Measurements from ENCODE around the gene SHOC2. TPM values are rescaled to one million over a fixed set of nuclear protein-coding genes. Genes with fewer than 3 reads are reported as not detected.

Gene SHOC2
- polyA plus RNA-seq, 1 of the 3 experiments (the other 2 are of a cell fraction) = 6.9 TPM

- DNase-seq = no peak
- 69% methylated on average over 2 of the region's 2 CpGs for WGBS (ENCODE audit: low lambda C conversion rate)
- no peaks in the 10 kb centered on the region for H3K9me2 ChIP-seq
- no peaks in the 10 kb centered on the region for H3K9me3 ChIP-seq
- no peak overlapping the region for H3K9ac ChIP-seq
- H3K4me1 ChIP-seq (ENCODE audit: control insufficient read depth in 1 of 2, insufficient read depth in 2 of 2, low read depth in 1 of 2, low read length in 1 of 2) = no peaks in the 10 kb centered on the region
- no peaks in the 10 kb centered on the region for H3K27me3 ChIP-seq (ENCODE audit: insufficient read depth)
- ChIA-PET CTCF (no interaction called here), POLR2A (no interaction called here)
- H3F3A ChIP-seq (replicated peaks; ENCODE audit: insufficient read depth) = peaks cover under 1% of the 10 kb centered on the region
- peaks cover 22% of the 10 kb centered on the region; the same call in 1 of the 2 replicates for H4K20me1 ChIP-seq (ENCODE audit: insufficient read depth)
- no peak overlapping the region for H3K4me3 ChIP-seq (ENCODE audit: low read depth in 2 of 2, low read length in 1 of 2)
- TF ChIP-seq GABPA (IDR thresholded peaks at IDR 0.05; ENCODE audit: low read depth) (no peak), NRF1 (IDR thresholded peaks at IDR 0.05; ENCODE audit: low read depth, low read length) (no peak), FOSL2 (IDR thresholded peaks at IDR 0.05; ENCODE audit: borderline replicate concordance, low read depth) (no peak), TAF1 (IDR thresholded peaks at IDR 0.05; ENCODE audit: borderline replicate concordance, low read depth, low read length) (no peak), EP300 (IDR thresholded peaks at IDR 0.05; ENCODE audit: borderline replicate concordance in 1 of 2, low read depth in 1 of 2, low read length in 1 of 2) (no peak), TEAD4 (IDR thresholded peaks at IDR 0.05; ENCODE audit: borderline replicate concordance, insufficient read depth) (no peak), RXRA (IDR thresholded peaks at IDR 0.05; ENCODE audit: borderline replicate concordance, low read depth) (no peak), CHD2 (IDR thresholded peaks at IDR 0.05; ENCODE audit: low read length, partially characterized antibody) (no peak), PBX3 (IDR thresholded peaks at IDR 0.05) (no peak), CTCF (IDR thresholded peaks at IDR 0.05) (no peak), RCOR1 (IDR thresholded peaks at IDR 0.05; ENCODE audit: low read length) (no peak), FOXM1 (IDR thresholded peaks at IDR 0.05; ENCODE audit: low read depth) (no peak), SIN3A (IDR thresholded peaks at IDR 0.05; ENCODE audit: borderline replicate concordance, low read depth, low read length) (no peak), IRF3 (IDR thresholded peaks at IDR 0.05; ENCODE audit: low read depth, low read length) (no peak), EZH2phosphoT487 (IDR thresholded peaks at IDR 0.05; ENCODE audit: borderline replicate concordance, low read depth) (no peak), USF1 (IDR thresholded peaks at IDR 0.05; ENCODE audit: borderline replicate concordance, low read depth) (no peak), MEF2A (IDR thresholded peaks at IDR 0.05; ENCODE audit: borderline replicate concordance, low read depth) (no peak), REST (IDR thresholded peaks at IDR 0.05; ENCODE audit: low read depth, low read length) (no peak), NFIC (IDR thresholded peaks at IDR 0.05; ENCODE audit: borderline replicate concordance) (no peak), RFX5 (IDR thresholded peaks at IDR 0.05; ENCODE audit: low read length) (no peak)
- no peak overlapping the region for H3K27ac ChIP-seq (ENCODE audit: low read depth in 2 of 2, low read length in 1 of 2)
- no peak overlapping the region for H3K4me2 ChIP-seq
- peaks cover 4 to 26% of the 10 kb centered on the region in 2 experiments for H3K36me3 ChIP-seq (replicated peaks in 1 of 2; ENCODE audit: control insufficient read depth in 1 of 2, insufficient read depth in 2 of 2, low read length in 1 of 2)
- no peak overlapping the region for H2AFZ ChIP-seq (ENCODE audit: low read depth)
- peaks cover 91% of the 10 kb centered on the region for H3K79me2 ChIP-seq (ENCODE audit: insufficient read depth)
Measured at GRCh38 chr10:110977662-110978061, 58.3 kb downstream of the SHOC2 start.

Measured in SK-N-SH (cell line).